ENCODE data around the gene SUN1.
A peak's percentile ranks its signal among the peaks of the same experiment; 100 is the strongest.

SUN1 gene

GRCh38 chr7:891805-892204 is 59.5 kb downstream of the SUN1 start:
- no peak for DNase-seq (ENCODE audit: low read depth)

GRCh38 chr7:892648-893593 is 60.6 kb downstream of the SUN1 start:
- no peak for DNase-seq (ENCODE audit: low read depth)

- no peak for DNase-seq (ENCODE audit: low read depth)
Measured at GRCh38 chr7:893686-894085, 61.4 kb downstream of the SUN1 start.

DNA sequence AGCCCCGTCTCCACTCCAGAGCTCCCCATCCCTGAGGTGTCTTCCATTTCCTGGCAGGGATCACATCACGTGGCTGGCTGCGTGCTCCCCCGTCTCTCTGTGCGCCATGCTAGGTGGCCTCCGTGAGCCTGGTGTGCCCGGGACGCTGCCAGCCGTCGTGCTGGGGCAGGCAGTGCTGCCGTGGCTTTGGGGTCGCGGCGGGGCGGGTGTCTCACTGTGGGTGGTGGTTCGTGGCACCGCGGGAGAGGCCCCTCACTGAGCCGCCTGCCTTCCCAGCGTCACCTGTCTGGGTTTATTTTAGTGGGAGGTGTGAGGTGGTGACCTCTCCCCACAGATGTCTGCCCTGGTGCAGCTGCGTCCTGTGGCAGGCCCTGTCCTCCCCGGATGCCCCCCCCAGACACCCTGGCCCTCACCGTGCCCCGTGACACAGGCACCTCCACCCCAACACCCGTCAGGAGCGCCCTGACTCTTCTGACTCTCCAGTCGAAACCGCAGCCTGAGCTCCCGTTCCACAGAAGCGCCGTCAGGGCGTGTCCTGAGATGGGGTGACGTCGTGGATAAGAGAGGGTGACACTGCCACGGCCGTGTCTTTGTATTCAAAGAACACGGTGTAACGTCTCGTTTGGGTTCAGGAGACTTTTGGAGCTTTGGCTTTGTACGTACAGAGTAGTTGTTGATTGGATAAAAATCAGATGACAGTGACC is 62.0 kb downstream of the SUN1 start:
- no peak for DNase-seq (ENCODE audit: low read depth)

- DNase-seq (ENCODE audit: low read depth), result no peak
Measured at GRCh38 chr7:894927-895450, 62.7 kb downstream of the SUN1 start.

GRCh38 chr7:895451-896052 is 63.3 kb downstream of the SUN1 start:
- no peak for DNase-seq (ENCODE audit: low read depth)

- DNase-seq (ENCODE audit: low read depth), result no peak
Measured at GRCh38 chr7:896346-897075, 64.2 kb downstream of the SUN1 start.

DNA sequence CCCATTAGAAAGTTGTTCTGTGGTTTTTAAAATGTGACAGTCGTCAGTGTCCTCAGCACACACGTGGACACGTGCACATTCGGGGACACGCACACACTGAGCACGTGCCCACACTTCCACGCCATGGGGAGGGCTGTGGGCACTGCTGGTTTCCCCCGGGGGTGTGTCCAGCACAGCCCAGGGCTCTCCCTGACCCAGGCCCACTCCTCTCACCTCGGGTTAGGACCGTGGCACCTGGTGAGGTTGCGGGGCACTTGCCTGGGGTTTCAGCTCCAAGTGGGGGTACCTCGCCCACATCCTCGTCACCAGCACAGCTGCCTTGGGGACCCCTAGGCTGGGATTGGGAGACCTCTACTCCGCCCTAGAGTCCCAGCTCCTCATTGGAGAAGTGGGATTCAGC is 64.8 kb downstream of the SUN1 start:
- DNase-seq (ENCODE audit: low read depth), result no peak

GRCh38 chr7:897771-898376 is 65.6 kb downstream of the SUN1 start:
- DNase-seq (ENCODE audit: low read depth), result no peak

DNA sequence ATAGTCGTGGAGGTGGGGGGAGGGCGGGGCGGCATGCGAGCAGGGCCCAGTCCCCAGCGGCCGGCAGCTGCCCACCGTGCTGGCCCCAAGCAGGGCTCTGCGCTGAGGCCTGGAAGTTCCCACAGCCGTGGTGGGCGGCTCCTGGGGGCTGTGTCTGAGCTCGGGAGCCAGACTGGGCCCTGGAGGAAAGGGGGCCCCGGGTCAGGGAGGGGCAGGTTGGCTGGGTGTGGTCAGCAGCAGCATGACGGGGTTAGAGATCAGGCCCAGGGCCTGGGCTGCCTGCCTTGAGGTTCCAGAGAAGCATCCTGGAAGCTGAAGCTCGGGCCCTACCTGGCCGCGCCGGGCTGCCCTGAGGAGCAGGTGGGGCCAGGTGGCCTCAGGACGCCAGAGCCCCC is 66.2 kb downstream of the SUN1 start:
- DNase-seq (ENCODE audit: low read depth), result no peak

DNA sequence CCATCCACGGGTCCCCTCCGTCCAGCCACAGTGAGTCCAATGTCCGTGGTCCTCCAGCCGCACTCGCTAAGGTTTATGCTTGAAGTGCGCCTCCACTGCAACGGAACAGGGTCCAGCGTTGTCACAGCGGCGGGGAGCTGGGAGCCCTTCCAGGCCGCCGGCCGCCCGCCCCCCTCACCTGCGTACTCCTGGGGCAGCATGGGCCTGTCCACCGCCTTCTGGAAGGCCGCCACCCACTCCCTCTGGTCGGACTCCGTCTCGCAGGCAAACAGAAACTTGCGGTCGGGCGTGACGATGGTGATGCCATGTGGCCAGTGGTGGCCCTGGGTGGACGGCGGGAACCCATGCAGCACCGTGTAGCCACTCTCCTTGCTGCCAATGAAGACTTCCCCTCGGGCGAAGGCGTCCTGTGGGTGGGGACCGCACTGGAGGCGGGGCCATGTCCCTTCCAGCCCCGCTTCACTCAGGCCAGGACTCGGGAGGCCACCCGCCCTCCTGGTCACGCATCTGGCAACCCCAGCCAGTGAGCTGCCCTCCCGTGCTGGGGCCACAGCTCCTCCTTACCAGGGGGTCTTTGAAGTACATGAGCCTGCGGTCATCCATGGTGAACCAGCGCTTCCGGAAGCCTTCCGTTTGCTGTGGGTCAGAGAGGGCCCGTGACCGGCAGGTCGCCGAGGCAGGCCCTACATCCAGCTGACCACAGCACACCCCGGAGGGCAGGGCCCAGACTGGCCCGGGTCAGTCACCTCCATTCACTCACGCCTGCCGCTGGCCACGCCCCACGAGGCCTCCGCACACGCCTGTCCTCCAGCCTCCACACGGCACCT is 66.8 kb downstream of the SUN1 start:
- no peak for DNase-seq (ENCODE audit: low read depth)

DNA sequence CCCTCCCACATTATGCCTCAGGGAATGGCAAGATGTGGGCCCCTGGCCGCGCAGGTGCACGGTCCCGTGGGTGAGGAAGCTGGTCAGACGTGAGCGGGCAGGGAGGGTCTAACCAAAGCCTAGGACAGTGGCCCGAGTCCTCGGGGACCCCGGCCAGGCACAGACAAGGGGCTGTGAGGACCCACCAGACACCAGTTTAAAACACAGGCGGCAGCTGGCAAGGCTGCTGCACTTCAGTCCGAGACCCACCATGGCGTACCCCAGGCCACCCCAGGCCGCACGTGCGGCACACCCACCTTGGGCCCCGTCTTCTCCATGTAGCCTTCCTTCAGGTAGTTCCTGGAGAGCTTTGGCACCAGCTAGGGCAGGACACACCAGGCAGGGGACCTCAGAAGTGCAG is 67.5 kb downstream of the SUN1 start:
- no peak for DNase-seq (ENCODE audit: low read depth)

DNA sequence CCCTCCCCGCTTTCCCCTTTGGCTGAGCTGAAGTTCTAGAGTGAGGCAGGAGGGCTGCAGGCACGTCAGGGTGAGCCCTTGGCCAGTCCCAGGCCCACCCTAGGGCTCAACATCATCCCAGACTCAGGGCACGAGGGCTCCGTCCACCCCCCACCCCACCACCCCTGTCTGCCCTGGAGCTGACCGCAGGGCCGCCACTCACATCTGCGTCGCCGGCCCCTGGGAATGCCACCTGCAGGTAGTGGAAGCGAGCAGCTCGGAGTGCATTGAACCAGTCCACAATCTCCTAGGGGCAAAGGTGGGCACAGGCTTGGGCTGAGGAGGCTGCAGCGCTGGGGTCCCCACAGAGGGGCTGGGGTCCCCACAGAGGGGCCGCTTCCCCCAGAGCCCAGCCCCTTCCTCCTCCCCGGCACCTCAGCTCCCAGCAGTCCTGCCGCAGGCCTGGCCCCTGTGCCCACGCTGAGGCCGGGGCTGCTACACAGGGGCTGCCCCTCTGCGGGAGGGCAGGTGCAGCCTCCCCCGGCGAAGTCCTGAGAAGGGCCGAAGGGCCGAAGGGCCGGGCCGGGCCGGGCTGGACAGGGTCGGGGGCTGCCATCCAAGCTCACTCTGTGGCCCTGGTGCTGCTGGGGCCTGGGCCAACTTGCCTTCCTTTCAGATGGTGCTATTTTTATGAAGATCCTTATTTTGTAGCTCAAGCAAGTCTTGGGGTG is 68.2 kb downstream of the SUN1 start:
- DNase-seq (ENCODE audit: low read depth), result no peak

- no peak for DNase-seq (ENCODE audit: low read depth)
Measured at GRCh38 chr7:901041-901387, 68.7 kb downstream of the SUN1 start.

DNA sequence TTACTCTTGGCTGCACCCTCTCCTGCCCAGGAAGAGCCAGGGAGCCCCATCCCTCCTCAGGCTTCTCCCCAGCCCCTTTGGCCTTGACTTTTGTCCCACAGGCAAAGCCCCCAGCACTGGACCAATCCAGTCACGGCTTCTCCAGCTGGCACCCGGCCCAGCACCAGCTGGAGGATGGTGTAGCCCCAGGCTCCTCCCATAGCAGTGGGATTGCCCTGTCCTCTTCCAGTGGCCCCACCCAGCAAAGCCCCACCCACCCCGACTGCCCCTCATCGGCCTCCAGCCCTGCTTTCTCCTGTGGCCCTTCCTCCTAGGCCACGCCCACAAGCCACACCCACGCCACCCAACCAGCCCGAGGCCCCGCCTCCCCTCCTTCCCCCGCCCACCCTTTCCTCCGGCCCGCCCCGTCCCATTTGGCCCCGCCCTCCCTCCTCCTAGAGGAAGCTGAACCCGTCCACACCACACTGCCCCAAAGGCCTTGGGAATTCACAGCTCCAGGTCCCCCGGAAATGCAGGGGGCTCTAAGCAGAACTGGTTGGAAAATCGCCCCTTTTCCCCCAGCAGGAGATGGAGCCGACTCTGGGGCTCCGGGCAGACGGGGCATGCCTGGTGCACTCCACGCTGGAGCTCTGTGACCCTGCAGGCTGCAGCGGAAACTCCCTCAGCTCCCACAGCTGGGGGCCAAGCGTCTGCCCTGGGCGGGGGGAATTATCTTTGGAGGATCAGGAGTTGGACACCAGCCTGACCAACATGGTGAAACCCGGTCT is 69.3 kb downstream of the SUN1 start:
- peak; percentile 44 for DNase-seq (ENCODE audit: low read depth)

- DNase-seq (ENCODE audit: low read depth), result no peak
Measured at GRCh38 chr7:902996-903395, 70.7 kb downstream of the SUN1 start.

DNA sequence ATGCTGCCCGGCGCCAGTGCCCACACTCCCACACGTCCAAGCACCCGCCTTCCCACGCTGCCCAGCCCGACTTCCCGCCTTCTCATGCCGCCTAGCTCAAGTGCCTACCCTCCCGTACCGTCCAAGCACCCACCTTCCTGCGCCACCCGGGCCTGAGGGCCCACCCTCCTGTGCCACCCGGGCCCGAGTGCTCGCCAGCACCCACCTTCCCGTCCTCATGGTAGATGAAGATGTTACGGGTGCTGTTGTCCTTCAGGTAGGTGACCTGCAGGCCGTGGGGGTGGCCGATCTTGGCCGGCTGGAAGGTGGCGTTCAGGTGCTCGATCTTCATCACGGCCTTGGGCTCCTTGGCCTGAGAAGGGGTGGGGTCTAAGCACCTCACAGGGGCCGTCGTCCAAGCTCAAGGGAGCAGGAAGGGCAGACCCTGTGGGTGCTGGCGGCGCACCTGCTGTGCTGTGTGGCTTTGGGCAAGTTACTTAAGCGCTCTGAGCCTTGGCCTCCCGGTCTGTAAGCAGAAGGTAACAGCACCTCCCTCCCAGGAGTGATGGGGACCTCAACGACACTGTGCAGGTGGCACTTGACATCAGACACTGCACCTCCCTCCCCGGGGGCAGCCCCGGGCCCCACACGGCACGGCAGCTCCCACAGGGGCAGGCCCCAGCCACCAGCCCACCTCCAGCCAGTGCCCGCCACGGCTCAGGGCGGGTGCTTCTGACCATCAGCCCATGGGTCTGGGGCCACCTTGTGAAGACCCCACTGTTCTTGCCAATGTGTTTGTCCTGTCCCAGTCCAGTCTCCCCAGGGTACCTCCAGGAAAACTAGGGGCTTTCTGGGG is 71.9 kb downstream of the SUN1 start:
- no peak for DNase-seq (ENCODE audit: low read depth)

DNA sequence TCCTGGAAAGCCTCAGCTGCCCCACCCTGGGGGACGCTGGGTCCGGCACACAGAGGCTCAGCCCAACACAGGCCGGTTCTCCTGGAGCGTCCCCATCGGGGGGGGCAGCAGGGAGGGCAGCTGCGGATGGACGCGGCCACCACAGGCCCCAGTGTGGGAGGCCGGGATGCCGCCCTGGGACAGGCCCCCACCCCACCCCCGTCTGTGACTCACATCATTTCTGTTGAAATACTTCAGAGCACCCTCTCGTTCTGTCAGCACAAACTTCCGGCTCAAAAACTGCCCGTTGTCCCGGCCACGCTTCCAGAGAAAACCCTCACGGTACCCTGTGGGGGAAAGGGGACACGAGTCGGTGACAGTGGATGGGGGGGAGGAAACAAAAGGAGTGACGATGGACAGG is 72.6 kb downstream of the SUN1 start:
- DNase-seq (ENCODE audit: low read depth), result no peak

DNA sequence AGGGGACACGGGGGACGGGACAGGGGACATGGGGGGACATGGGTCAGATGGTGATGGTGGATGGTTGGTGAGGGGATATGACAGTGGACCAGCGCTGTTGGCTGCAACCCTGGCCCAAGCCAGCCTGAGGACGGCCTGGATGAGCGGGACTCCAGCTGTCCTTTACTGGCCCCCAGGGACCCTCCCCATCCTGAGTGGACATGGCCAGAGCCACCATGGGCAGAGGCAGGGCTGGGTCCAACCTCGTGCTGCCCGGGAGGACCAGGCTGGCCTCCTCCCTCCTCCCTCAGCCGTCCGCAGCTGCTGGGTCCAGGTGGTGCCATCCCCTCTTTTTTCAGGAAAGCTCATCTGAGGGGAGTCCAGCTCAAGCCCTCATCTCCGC is 74.5 kb downstream of the SUN1 start:
- DNase-seq (ENCODE audit: low read depth), result no peak
